ENCODE data around the gene TCAIM. TPM values are rescaled to one million over a fixed set of nuclear protein-coding genes. Genes with fewer than 3 reads are reported as not detected.
A peak's percentile ranks its signal among the peaks of the same experiment; 100 is the strongest.

Gene TCAIM
- total RNA-seq, 1 donor from 2014 or later = 14.3 TPM

GRCh38 chr3:44430466-44430865, 91.9 kb downstream of the TCAIM start:
- Mint-ChIP-seq H3K27ac (no peak overlapping the region), H3K9me3 (no peaks in the 10 kb centered on the region), H3K4me3 (no peak overlapping the region), H3K27me3 (no peaks in the 10 kb centered on the region), H3K36me3 (ENCODE audit: low read depth) (no peaks in the 10 kb centered on the region), H3K4me1 (no peaks in the 10 kb centered on the region)
- no peak for DNase-seq
- intact Hi-C loops (cut with micrococcal nuclease) = no loop called here

DNA sequence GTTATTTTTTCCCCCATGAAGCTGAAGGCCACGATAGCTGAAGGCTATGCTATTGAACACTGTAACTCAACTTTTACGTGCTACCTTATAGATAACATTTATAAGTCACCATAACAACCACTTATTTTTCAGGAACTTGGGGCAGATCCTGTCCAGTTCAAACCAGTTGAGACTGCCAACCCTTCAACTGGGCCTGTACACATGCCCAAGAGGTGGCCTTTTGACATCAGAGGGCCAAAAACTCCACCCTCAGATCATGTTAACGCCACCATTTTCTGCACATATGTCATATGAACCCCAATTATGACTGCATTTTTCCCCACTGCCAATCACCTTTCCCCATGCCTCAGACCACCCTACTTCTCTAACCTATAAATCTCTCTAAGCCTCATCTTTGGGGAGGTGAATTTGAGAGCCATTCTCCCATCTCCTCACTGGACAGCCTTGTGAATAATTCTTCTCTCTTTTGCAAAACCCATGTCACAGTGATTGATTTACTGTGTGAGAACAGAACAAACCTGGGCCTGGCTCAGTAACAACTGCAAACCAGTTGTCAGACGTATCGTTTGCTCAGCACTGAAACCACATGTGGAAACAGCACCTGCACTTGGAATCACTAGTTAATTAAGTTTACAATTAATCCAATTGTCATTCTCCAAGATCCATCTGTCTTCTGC, 96.4 kb downstream of the TCAIM start:
- H3K4me1 Mint-ChIP-seq = peaks cover 8% of the 10 kb centered on the region
- no peak overlapping the region for H3K4me3 Mint-ChIP-seq
- intact Hi-C loops (cut with micrococcal nuclease) = no loop called here
- DNase-seq = no peak
- no peak overlapping the region for H3K27ac Mint-ChIP-seq
- no peaks in the 10 kb centered on the region for H3K9me3 Mint-ChIP-seq
- H3K36me3 Mint-ChIP-seq (ENCODE audit: low read depth) = peaks cover 9% of the 10 kb centered on the region
- H3K27me3 Mint-ChIP-seq = no peaks in the 10 kb centered on the region

DNA sequence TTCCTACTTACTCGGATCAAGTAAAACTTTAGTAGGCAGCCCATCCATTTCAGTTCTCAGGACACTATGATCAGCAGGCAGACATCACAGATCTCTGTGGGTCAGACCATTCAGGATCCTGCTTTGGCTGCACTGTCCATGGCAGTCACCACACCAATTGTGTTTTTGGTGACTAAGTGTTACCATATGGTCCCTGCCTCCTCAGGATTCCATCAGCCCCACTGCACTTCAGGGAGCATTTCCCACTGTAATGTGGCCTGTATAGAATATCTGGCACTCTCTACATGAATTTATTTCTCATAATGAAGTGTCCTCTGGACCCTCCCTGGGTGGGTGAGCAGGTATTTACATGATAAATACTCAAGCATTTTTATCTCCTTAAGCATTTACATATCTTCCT, 97.6 kb downstream of the TCAIM start:
- DNase-seq = no peak
- H3K4me1 Mint-ChIP-seq = peaks cover 16% of the 10 kb centered on the region
- H3K9me3 Mint-ChIP-seq = no peaks in the 10 kb centered on the region
- H3K36me3 Mint-ChIP-seq (ENCODE audit: low read depth) = peaks cover 12% of the 10 kb centered on the region
- intact Hi-C loops (cut with micrococcal nuclease) = no loop called here
- H3K27me3 Mint-ChIP-seq = no peaks in the 10 kb centered on the region
- no peak overlapping the region for H3K4me3 Mint-ChIP-seq
- H3K27ac Mint-ChIP-seq = no peak overlapping the region

DNA sequence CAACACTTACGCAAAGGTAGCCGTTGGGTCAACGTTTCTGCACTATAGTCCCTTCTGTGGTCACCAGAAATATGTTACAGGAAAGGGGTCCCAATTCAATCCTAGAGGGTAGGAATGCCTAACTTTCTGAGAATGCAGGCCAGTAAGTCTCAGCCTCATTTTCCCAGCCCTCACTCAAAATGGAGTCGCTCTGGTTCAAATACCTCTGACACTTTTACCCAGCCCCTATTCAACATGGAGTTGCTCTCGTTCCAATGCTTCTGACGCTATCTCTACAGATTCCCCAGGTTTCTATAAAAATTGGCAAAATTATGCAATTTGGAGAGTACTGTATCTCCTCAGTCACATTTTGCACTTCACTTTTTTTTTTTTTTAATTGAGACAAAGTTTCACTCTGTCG, 99.2 kb downstream of the TCAIM start:
- Mint-ChIP-seq H3K4me3 (no peak overlapping the region), H3K27ac (no peak overlapping the region), H3K27me3 (no peaks in the 10 kb centered on the region), H3K4me1 (peaks cover 30% of the 10 kb centered on the region), H3K9me3 (no peaks in the 10 kb centered on the region), H3K36me3 (ENCODE audit: low read depth) (peaks cover 22% of the 10 kb centered on the region)
- intact Hi-C loops (cut with micrococcal nuclease) = no loop called here
- DNase-seq = no peak

- intact Hi-C loops (cut with micrococcal nuclease) = loop anchor here (1.0 kb wide), 3 partner anchors 38 to 101 kb away; partner anchors contain the start of genes TCAIM and ZNF445
- DNase-seq = peak; percentile 90
- peaks cover 31% of the 10 kb centered on the region for H3K36me3 Mint-ChIP-seq (ENCODE audit: low read depth)
- H3K4me1 Mint-ChIP-seq = peaks cover 38% of the 10 kb centered on the region
- H3K27ac Mint-ChIP-seq = peak overlapping the region; percentile 85
- peak overlapping the region; percentile 66 for H3K4me3 Mint-ChIP-seq
- no peaks in the 10 kb centered on the region for H3K9me3 Mint-ChIP-seq
- no peaks in the 10 kb centered on the region for H3K27me3 Mint-ChIP-seq
Observed at GRCh38 chr3:44439499-44440295, 101.1 kb downstream of the TCAIM start.

DNA sequence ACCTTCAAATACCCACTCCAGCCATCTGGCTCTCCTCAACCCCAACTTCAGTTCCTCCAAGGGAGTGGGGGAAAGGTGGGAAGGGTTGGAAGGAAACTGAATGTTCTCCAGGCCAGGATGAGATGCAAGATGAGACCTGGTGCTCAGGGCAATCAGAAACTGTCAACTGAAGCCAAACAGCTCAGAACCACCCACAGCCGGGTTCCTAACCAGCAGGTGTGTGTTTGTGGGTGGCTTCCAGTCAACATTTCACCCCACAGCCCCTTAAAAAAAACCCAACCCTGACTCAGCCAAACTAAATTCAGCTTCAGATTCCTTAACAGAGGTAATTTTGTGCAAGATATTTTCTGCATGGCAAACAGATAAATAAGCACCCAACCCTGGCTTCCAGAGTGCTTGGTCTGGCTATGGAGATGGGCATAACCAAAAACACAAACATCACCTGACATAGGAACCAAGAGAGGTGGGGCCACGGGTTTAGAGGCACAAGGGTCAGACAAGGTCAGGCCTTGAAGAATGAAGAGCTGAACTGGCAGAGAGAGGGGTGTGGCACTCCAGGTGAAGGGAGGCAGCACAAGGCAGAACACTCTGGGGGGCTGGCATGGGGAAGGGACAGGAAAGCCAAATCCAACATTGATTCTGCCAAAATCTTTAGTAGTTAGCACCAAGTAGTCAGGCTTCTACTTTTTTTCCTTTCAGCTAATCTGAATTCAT, 104.2 kb downstream of the TCAIM start:
- Mint-ChIP-seq H3K9me3 (peaks cover 11% of the 10 kb centered on the region), H3K4me1 (peaks cover 42% of the 10 kb centered on the region), H3K36me3 (ENCODE audit: low read depth) (peaks cover 53% of the 10 kb centered on the region), H3K4me3 (peak overlapping the region; percentile 62), H3K27ac (peak overlapping the region; percentile 50), H3K27me3 (no peaks in the 10 kb centered on the region)
- DNase-seq = peak; percentile 62
- intact Hi-C loops (cut with micrococcal nuclease) = no loop called here

GRCh38 chr3:44444437-44444836, 105.9 kb downstream of the TCAIM start:
- Mint-ChIP-seq H3K27ac (no peak overlapping the region), H3K4me3 (no peak overlapping the region), H3K36me3 (ENCODE audit: low read depth) (peaks cover 68% of the 10 kb centered on the region), H3K4me1 (peaks cover 39% of the 10 kb centered on the region), H3K27me3 (no peaks in the 10 kb centered on the region), H3K9me3 (peaks cover 28% of the 10 kb centered on the region)
- DNase-seq = no peak
- intact Hi-C loops (cut with micrococcal nuclease) = no loop called here

GRCh38 chr3:44444896-44445691, 106.5 kb downstream of the TCAIM start:
- Mint-ChIP-seq H3K36me3 (ENCODE audit: low read depth) (peaks cover 73% of the 10 kb centered on the region), H3K27ac (no peak overlapping the region), H3K27me3 (no peaks in the 10 kb centered on the region), H3K4me1 (peaks cover 33% of the 10 kb centered on the region), H3K4me3 (no peak overlapping the region), H3K9me3 (peaks cover 30% of the 10 kb centered on the region)
- DNase-seq = no peak
- intact Hi-C loops (cut with micrococcal nuclease) = no loop called here

DNA sequence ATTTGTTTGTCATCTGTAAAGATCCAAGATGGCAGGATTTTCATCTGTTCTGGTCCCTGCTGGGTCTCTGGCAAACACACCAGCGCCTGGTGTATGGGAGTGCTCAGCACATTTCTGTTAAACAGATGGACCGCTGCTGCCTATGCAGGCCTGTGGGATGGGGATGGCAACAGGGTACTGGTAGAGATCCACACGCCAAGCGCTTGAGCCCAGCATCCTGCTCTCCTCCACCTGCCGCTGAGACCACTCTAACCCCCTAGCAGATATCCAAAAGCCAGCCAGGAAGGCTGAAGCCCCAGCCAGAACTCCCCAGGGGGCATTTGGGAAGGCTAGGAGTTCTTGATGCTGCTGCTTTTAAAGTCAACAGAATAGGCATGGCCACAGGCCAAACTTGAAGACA, 107.2 kb downstream of the TCAIM start:
- intact Hi-C loops (cut with micrococcal nuclease) = no loop called here
- Mint-ChIP-seq H3K36me3 (ENCODE audit: low read depth) (peaks cover 78% of the 10 kb centered on the region), H3K4me3 (no peak overlapping the region), H3K9me3 (peaks cover 30% of the 10 kb centered on the region), H3K27ac (no peak overlapping the region), H3K4me1 (peaks cover 26% of the 10 kb centered on the region), H3K27me3 (no peaks in the 10 kb centered on the region)
- no peak for DNase-seq

DNA sequence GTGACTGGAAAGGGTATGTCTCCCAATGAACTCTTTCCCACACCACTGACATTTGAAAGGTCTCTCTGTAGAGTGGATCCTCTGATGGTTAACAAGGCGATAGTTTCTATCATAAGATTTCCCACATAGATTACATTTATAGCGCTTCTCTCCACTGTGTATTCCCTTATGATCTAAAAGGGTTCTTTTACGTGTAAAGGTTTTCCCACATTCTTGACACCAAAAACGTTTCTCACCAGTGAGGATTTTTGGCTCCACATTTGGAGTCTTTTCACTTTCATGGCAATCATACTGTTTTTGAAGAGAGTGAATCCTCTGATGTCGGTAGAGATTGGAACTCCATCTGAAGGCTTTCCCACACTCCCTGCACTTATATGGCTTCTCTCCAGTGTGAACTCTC, 108.4 kb downstream of the TCAIM start:
- DNase-seq = no peak
- no peaks in the 10 kb centered on the region for H3K27me3 Mint-ChIP-seq
- no peak overlapping the region for H3K27ac Mint-ChIP-seq
- peaks cover 84% of the 10 kb centered on the region for H3K36me3 Mint-ChIP-seq (ENCODE audit: low read depth)
- peaks cover 37% of the 10 kb centered on the region for H3K9me3 Mint-ChIP-seq
- intact Hi-C loops (cut with micrococcal nuclease) = no loop called here
- peaks cover 20% of the 10 kb centered on the region for H3K4me1 Mint-ChIP-seq
- H3K4me3 Mint-ChIP-seq = no peak overlapping the region

GRCh38 chr3:44451441-44451840, 112.9 kb downstream of the TCAIM start:
- H3K27me3 Mint-ChIP-seq = no peaks in the 10 kb centered on the region
- intact Hi-C loops (cut with micrococcal nuclease) = no loop called here
- peaks cover 86% of the 10 kb centered on the region for H3K36me3 Mint-ChIP-seq (ENCODE audit: low read depth)
- peaks cover 36% of the 10 kb centered on the region for H3K9me3 Mint-ChIP-seq
- no peak overlapping the region for H3K27ac Mint-ChIP-seq
- no peak overlapping the region for H3K4me3 Mint-ChIP-seq
- DNase-seq = no peak
- H3K4me1 Mint-ChIP-seq = no peaks in the 10 kb centered on the region

DNA sequence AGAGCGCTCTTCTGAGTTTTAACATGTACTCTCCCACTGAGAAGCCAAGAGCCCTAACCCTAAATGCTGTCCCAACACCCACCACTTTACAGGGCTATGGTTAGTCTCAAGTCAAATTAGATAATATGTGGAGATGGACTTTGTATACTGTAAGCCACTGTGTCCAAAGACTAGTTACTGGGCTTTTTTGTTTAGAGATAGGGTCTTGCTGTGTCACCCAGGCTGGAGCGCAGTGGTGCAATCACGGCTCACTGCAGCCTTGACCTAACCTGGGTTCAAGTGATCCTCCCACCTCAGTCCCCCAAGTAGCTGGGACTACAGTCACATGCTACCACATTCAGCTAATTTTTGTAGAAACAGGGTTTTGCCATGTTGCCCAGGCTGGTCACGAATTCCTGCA, 115.7 kb downstream of the TCAIM start:
- no peak overlapping the region for H3K27ac Mint-ChIP-seq
- no peak overlapping the region for H3K4me3 Mint-ChIP-seq
- H3K36me3 Mint-ChIP-seq (ENCODE audit: low read depth) = peaks cover 82% of the 10 kb centered on the region
- peaks cover 14% of the 10 kb centered on the region for H3K9me3 Mint-ChIP-seq
- intact Hi-C loops (cut with micrococcal nuclease) = no loop called here
- no peaks in the 10 kb centered on the region for H3K4me1 Mint-ChIP-seq
- H3K27me3 Mint-ChIP-seq = no peaks in the 10 kb centered on the region
- DNase-seq = no peak

- H3K4me1 Mint-ChIP-seq = no peaks in the 10 kb centered on the region
- no peaks in the 10 kb centered on the region for H3K27me3 Mint-ChIP-seq
- intact Hi-C loops (cut with micrococcal nuclease) = no loop called here
- no peak overlapping the region for H3K4me3 Mint-ChIP-seq
- H3K9me3 Mint-ChIP-seq = peaks cover 16% of the 10 kb centered on the region
- no peak for DNase-seq
- no peak overlapping the region for H3K27ac Mint-ChIP-seq
- peaks cover 82% of the 10 kb centered on the region for H3K36me3 Mint-ChIP-seq (ENCODE audit: low read depth)
Observed at GRCh38 chr3:44455318-44455717, 116.8 kb downstream of the TCAIM start.

All from activated CD4-positive, alpha-beta T cell treated with anti-CD3 and anti-CD28 coated beads, Interleukin-2, amount 10 ng/mL, durations not matched to agents 24 days and 14 days (primary cell).